T-helper 9 cell (primary cell): ENCODE results near the gene SP100.
"Not testable (repeated sequence)": the region's sequence is repeated elsewhere in the genome, so short reads cannot be mapped to it uniquely, and the experiment has no call there.

ENCODE experiments used
- DNase-seq: peaks from one replicate; pipeline ENCODE4 v3.0.0-alpha.2; 2020
- total RNA-seq, 2 donors: gene quantifications; one replicate each; lab custom pipeline; 2026; lab: John Stamatoyannopoulos, UW

Gene SP100
- total RNA-seq, result 314 to 321 reads per million in 2 donors

GRCh38 chr2:230416061-230416721, at the start of gene SP100:
Gene SP100 (plus strand): TSS chr2:230416201. CDS start chr2:230416297, 96 bp downstream.
- DNase-seq, result peak; percentile 60

GRCh38 chr2:230382108-230382507, 33.9 kb upstream of the SP100 start:
- no peak for DNase-seq

- DNase-seq, result no peak
Observed at GRCh38 chr2:230383453-230383852, 32.5 kb upstream of the SP100 start.

GRCh38 chr2:230384986-230385385, 31.0 kb upstream of the SP100 start:
- DNase-seq, result no peak

- DNase-seq, result no peak
Observed at GRCh38 chr2:230394301-230394700, 21.7 kb upstream of the SP100 start.

GRCh38 chr2:230398698-230399097, 17.3 kb upstream of the SP100 start:
- not testable (repeated sequence) for DNase-seq

GRCh38 chr2:230400041-230400440, 16.0 kb upstream of the SP100 start:
- no peak for DNase-seq

- DNase-seq, result no peak
Observed at GRCh38 chr2:230400454-230400853, 15.5 kb upstream of the SP100 start.

- DNase-seq, result not testable (repeated sequence)
Observed at GRCh38 chr2:230401026-230401425, 15.0 kb upstream of the SP100 start.

GRCh38 chr2:230403746-230404145, 12.3 kb upstream of the SP100 start:
- no peak for DNase-seq

- no peak for DNase-seq
Observed at GRCh38 chr2:230405824-230406223, 10.2 kb upstream of the SP100 start.

GRCh38 chr2:230408244-230408842, 7.7 kb upstream of the SP100 start:
- DNase-seq, result no peak

- not testable (repeated sequence) for DNase-seq
Observed at GRCh38 chr2:230409316-230409715, 6.7 kb upstream of the SP100 start.

- DNase-seq, result no peak
Observed at GRCh38 chr2:230410263-230410662, 5.7 kb upstream of the SP100 start.

GRCh38 chr2:230410861-230411569, 5.0 kb upstream of the SP100 start:
- DNase-seq, result no peak

GRCh38 chr2:230411570-230412370, 4.2 kb upstream of the SP100 start:
- DNase-seq, result peak; percentile 57

GRCh38 chr2:230412371-230412711, 3.7 kb upstream of the SP100 start:
- DNase-seq, result no peak

- DNase-seq, result no peak
Observed at GRCh38 chr2:230412846-230413245, 3.2 kb upstream of the SP100 start.

GRCh38 chr2:230413479-230413878, 2.5 kb upstream of the SP100 start:
- DNase-seq, result no peak

- no peak for DNase-seq
Observed at GRCh38 chr2:230414302-230414701, 1.7 kb upstream of the SP100 start.

- DNase-seq, result no peak
Observed at GRCh38 chr2:230417436-230417835, 1.4 kb downstream of the SP100 start.

- DNase-seq, result no peak
Observed at GRCh38 chr2:230418341-230419016, 2.5 kb downstream of the SP100 start.

GRCh38 chr2:230419181-230419580, 3.2 kb downstream of the SP100 start:
- no peak for DNase-seq
